IMR-90 (cell line): ENCODE results near the gene CDH3. TPM values are rescaled to one million over a fixed set of nuclear protein-coding genes. Genes with fewer than 3 reads are reported as not detected.

Experiments
- ATAC-seq: fragments of 200-7000 bp; cut with Tn5 transposase; 2 replicates; pipeline ENCODE4 v1.9.1; 2020; ENCODE audit warnings: low read depth, mild to moderate bottlenecking, moderate library complexity
- BruUV-seq: library from RNA; stranded (reverse); fragments of 400-500 nt; replicated peaks from 2 replicates; lab custom pipeline; 2021; lab: Mats Ljungman, UMichigan
- CTCF ChIA-PET: fragments of 300-600 bp; formaldehyde crosslinking; extraction: SDS; loops from one replicate; lab custom pipeline; 2021; ENCODE audit warnings: antibody characterized with exemption; lab: Yijun Ruan, JAX
- POLR2A ChIA-PET: fragments of 300-600 bp; sonication (Branson Sonifier 250); formaldehyde crosslinking; loops from one replicate; lab custom pipeline; 2022; ENCODE audit warnings: antibody characterized with exemption; ENCODE audit not compliant: unreplicated experiment; lab: Charles Lee
- DNase-seq: peaks from one replicate; pipeline ENCODE4 v3.0.0; 2013
- H2AFZ ChIP-seq: replicated peaks from 2 replicates; pipeline ENCODE3; 2013; ENCODE audit warnings: low read length, mild to moderate bottlenecking; ENCODE audit not compliant: poor library complexity
- H2AK5ac ChIP-seq: 2 replicates; pipeline ENCODE4 v1.6.1; 2013; ENCODE audit warnings: low read depth, low read length, inconsistent platforms
- H2AK9ac ChIP-seq: replicated peaks from 2 replicates; pipeline ENCODE3; 2013; ENCODE audit warnings: mild to moderate bottlenecking, low read depth, low read length, moderate library complexity; ENCODE audit not compliant: poor library complexity
- H2BK120ac ChIP-seq: 2 replicates; pipeline ENCODE4 v1.6.1; 2013; ENCODE audit warnings: low read depth, low read length, inconsistent platforms
- H2BK15ac ChIP-seq: 3 replicates; pipeline ENCODE4 v1.6.1; 2013; ENCODE audit warnings: low read depth, low read length, inconsistent platforms
- H2BK20ac ChIP-seq: 2 replicates; pipeline ENCODE4 v1.6.1; 2013; ENCODE audit warnings: low read depth, mild to moderate bottlenecking, inconsistent platforms, low read length, moderate library complexity
- H2BK5ac ChIP-seq: 2 replicates; pipeline ENCODE4 v1.6.1; 2013; ENCODE audit warnings: mild to moderate bottlenecking, low read depth, low read length, inconsistent platforms; ENCODE audit not compliant: poor library complexity, severe bottlenecking
- H3K14ac ChIP-seq: replicated peaks from 2 replicates; pipeline ENCODE4 v1.6.1; 2013; ENCODE audit warnings: low read depth, low read length, inconsistent platforms
- H3K18ac ChIP-seq: 2 replicates; pipeline ENCODE4 v1.6.1; 2013; ENCODE audit warnings: low read depth, low read length, control low read depth
- H3K23ac ChIP-seq: 2 replicates; pipeline ENCODE4 v1.6.1; 2013; ENCODE audit warnings: low read depth, low read length, inconsistent platforms
- H3K27ac ChIP-seq: 2 replicates; pipeline ENCODE4 v1.5.1; 2013; ENCODE audit warnings: mild to moderate bottlenecking, control low read depth, low read length; ENCODE audit not compliant: insufficient read depth
- H3K27me3 ChIP-seq: 2 replicates; pipeline ENCODE4 v1.6.1; 2013; ENCODE audit warnings: low read length; ENCODE audit not compliant: control insufficient read depth, insufficient read depth
- H3K36me3 ChIP-seq: 2 replicates; pipeline ENCODE4 v1.6.1; 2013; ENCODE audit warnings: low read length, mixed read lengths; ENCODE audit not compliant: control insufficient read depth, insufficient read depth
- H3K4ac ChIP-seq: 2 replicates; pipeline ENCODE4 v1.6.1; 2013; ENCODE audit warnings: low read depth, low read length, inconsistent platforms
- H3K4me1 ChIP-seq: 2 replicates; pipeline ENCODE4 v1.6.1; 2013; ENCODE audit warnings: low read length, mixed read lengths; ENCODE audit not compliant: control insufficient read depth, insufficient read depth
- H3K4me2 ChIP-seq: 2 replicates; pipeline ENCODE4 v1.6.1; 2013; ENCODE audit warnings: low read depth, mild to moderate bottlenecking, control low read depth, low read length, moderate library complexity
- H3K4me3 ChIP-seq: 2 replicates; pipeline ENCODE4 v1.5.1; 2013; ENCODE audit warnings: low read depth, mild to moderate bottlenecking, control low read depth, low read length, moderate library complexity; ENCODE audit not compliant: insufficient read depth
- H3K56ac ChIP-seq: 2 replicates; pipeline ENCODE4 v1.6.1; 2013; ENCODE audit warnings: low read length, inconsistent platforms; ENCODE audit not compliant: insufficient read depth; ENCODE audit errors: extremely low read depth
- H3K79me1 ChIP-seq, 2 experiments: 2 replicates each; pipeline ENCODE4 v1.6.1; 2013; ENCODE audit warnings: low read length in 2 of 2, inconsistent platforms in 1 of 2, low read depth in 1 of 2
- H3K9ac ChIP-seq: 2 replicates; pipeline ENCODE4 v1.6.1; 2013; ENCODE audit warnings: low read depth, low read length, control low read depth
- H3K9me1 ChIP-seq: 2 replicates; pipeline ENCODE4 v1.6.1; 2013; ENCODE audit warnings: low read length, inconsistent platforms; ENCODE audit not compliant: insufficient read depth
- H3K9me3 ChIP-seq: 2 replicates; pipeline ENCODE4 v1.6.1; 2013; ENCODE audit warnings: low read length; ENCODE audit not compliant: control insufficient read depth, insufficient read depth
- H4K20me1 ChIP-seq: 2 replicates; pipeline ENCODE4 v1.6.1; 2013; ENCODE audit warnings: low read length, inconsistent platforms; ENCODE audit not compliant: insufficient read depth
- H4K5ac ChIP-seq: 2 replicates; pipeline ENCODE4 v1.6.1; 2013; ENCODE audit warnings: mild to moderate bottlenecking, low read depth, low read length, control low read depth
- H4K8ac ChIP-seq, 2 experiments: 2 replicates each; pipeline ENCODE4 v1.6.1; 2013; ENCODE audit warnings: low read depth in 2 of 2, low read length in 2 of 2, control low read depth in 1 of 2, inconsistent platforms in 1 of 2
- H4K91ac ChIP-seq: 2 replicates; pipeline ENCODE4 v1.6.1; 2013; ENCODE audit warnings: low read depth, low read length, inconsistent platforms; ENCODE audit not compliant: insufficient read depth
- BHLHE40 ChIP-seq: fragments of 150-350 bp; IDR thresholded peaks from 2 replicates; pipeline ENCODE4 v1.6.1; 2016; ENCODE audit warnings: mild to moderate bottlenecking, low read depth, low read length
- CEBPB ChIP-seq: IDR thresholded peaks from 2 replicates; pipeline ENCODE4 v1.6.1; 2012; ENCODE audit warnings: low read depth, low read length, improper control_type of control experiment
- CHD1 ChIP-seq: IDR thresholded peaks from 2 replicates; pipeline ENCODE4 v1.6.1; 2012; ENCODE audit warnings: low read depth, low read length, improper control_type of control experiment
- CTCF ChIP-seq: conservative IDR thresholded peaks from 2 replicates; pipeline ENCODE4 v1.5.1; 2012; ENCODE audit warnings: mild to moderate bottlenecking, low read depth, low read length, improper control_type of control experiment
- ELK1 ChIP-seq: fragments of 150-350 bp; IDR thresholded peaks from 2 replicates; pipeline ENCODE4 v1.6.1; 2016; ENCODE audit warnings: low read depth, mild to moderate bottlenecking, low read length, moderate library complexity, borderline replicate concordance
- FOS ChIP-seq: fragments of 150-350 bp; IDR thresholded peaks from 2 replicates; pipeline ENCODE4 v1.6.1; 2016; ENCODE audit warnings: low read depth, low read length
- MAFK ChIP-seq: IDR thresholded peaks from 2 replicates; pipeline ENCODE4 v1.6.1; 2012; ENCODE audit warnings: low read depth, low read length, improper control_type of control experiment
- MAZ ChIP-seq: IDR thresholded peaks from 2 replicates; pipeline ENCODE4 v1.6.1; 2012; ENCODE audit warnings: low read depth, mild to moderate bottlenecking, low read length, improper control_type of control experiment, moderate library complexity, borderline replicate concordance
- MXI1 ChIP-seq: IDR thresholded peaks from 2 replicates; pipeline ENCODE4 v1.6.1; 2012; ENCODE audit warnings: low read depth, mild to moderate bottlenecking, low read length, moderate library complexity, borderline replicate concordance
- NFE2L2 ChIP-seq: fragments of 150-350 bp; IDR thresholded peaks from 2 replicates; pipeline ENCODE4 v1.6.1; 2016; ENCODE audit warnings: low read depth, mild to moderate bottlenecking, low read length
- POLR2A ChIP-seq: IDR thresholded peaks from 2 replicates; pipeline ENCODE4 v1.6.1; 2012; ENCODE audit warnings: mild to moderate bottlenecking, low read depth, low read length
- RAD21 ChIP-seq: IDR thresholded peaks from 2 replicates; pipeline ENCODE4 v1.6.1; 2012; ENCODE audit warnings: low read length, improper control_type of control experiment
- RCOR1 ChIP-seq: IDR thresholded peaks from 2 replicates; pipeline ENCODE4 v1.6.1; 2012; ENCODE audit warnings: mild to moderate bottlenecking, low read length, improper control_type of control experiment; ENCODE audit not compliant: insufficient replicate concordance
- RFX5 ChIP-seq: IDR thresholded peaks from 2 replicates; pipeline ENCODE4 v1.8.0; 2012; ENCODE audit warnings: low read depth, mild to moderate bottlenecking, low read length, moderate library complexity
- SMC3 ChIP-seq: fragments of 150-350 bp; IDR thresholded peaks from 2 replicates; pipeline ENCODE4 v1.6.1; 2016; ENCODE audit warnings: low read depth, mild to moderate bottlenecking, antibody characterized with exemption, low read length, moderate library complexity
- WGBS, 2 experiments: methylation state at CpG; one replicate each; pipeline versions ENCODE4 v1.1.5 to v1.1.7; 2013; ENCODE audit warnings: missing lambda C conversion rate in 2 of 2; ENCODE audit not compliant: insufficient read length in 1 of 2; ENCODE audit errors: extremely low coverage in 2 of 2; 5-methylcytosine and 5-hydroxymethylcytosine counted together
- dilution Hi-C: fragments of 300-500 bp; cut with HindIII; formaldehyde crosslinking; loops from one replicate; pipeline ENCODE4 v1.14.3; 2018; ENCODE audit warnings: low sequenced_read_pairs; ENCODE audit not compliant: unreplicated experiment
- in situ Hi-C: fragments of 300-500 bp; cut with MboI; formaldehyde crosslinking; loops from 3 replicates; pipeline ENCODE4 v1.14.3; 2019; ENCODE audit warnings: low sequenced_read_pairs, inconsistent platforms, mixed read lengths
- intact Hi-C: fragments of 100-400 bp; cut with micrococcal nuclease; formaldehyde crosslinking; loops from 2 replicates; pipeline ENCODE4 v1.10.0; 2022
- polyA plus RNA-seq, 3 experiments: library from polyadenylated mRNA; depleted of rRNA; stranded (reverse); fragments of >200 nt; gene quantifications; 2 replicates each; pipeline ENCODE4 v1.2.3, GENCODE V29; 2012; ENCODE audit warnings: low replicate concordance in 1 of 3
- total RNA-seq: library from RNA; depleted of rRNA; stranded (reverse); fragments of >200 nt; gene quantifications from 2 replicates; pipeline ENCODE4 v1.2.3, GENCODE V29; 2012
- TF ChIP-seq, protein P1 (sequence below): fragments of 150-350 bp; IDR thresholded peaks from 2 replicates; pipeline ENCODE4 v1.6.1; 2017; ENCODE audit warnings: mild to moderate bottlenecking, antibody characterized with exemption, low read length, low read depth

Gene CDH3
- total and polyA plus RNA-seq, 2 of the 4 experiments (the other 2 are of a cell fraction), result not detected

DNA sequence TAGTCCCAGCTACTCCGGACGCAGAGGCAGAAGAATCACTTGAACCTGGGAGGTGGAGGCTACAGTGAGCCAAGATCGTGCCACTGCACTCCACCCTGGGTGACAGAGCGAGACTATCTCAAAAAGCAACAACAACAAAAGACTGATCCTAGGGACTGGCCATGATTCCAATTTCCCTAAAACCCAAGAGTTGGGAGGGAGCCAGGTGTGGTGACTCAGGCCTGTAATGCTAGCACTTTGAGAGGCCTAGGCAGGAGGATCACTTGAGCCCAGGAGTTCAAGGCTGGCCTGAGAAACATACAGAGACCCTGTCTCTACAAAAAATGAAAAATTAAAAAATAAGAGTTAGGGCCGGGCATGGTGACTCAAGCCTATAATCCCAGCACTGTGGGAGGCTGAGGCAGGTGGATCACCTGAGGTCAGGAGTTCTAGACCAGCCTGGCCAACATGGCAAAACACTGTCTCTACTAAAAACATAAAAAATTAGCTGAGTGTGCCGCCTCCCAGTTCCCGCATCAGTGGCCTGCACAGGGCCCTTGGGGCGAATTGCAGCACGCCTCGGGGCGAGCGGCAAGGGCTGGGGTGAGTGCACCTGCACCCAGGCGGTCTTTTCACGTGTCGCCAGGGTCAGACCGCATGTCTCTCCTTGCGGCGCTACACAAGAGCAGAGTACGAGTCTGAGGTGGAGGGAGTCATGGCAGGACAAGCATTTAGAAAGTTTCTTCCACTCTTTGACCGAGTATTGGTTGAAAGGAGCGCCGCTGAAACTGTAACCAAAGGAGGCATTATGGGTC, 40.8 kb downstream of the CDH3 start:
- Histone ChIP-seq H3K79me1 (no peaks in the 10 kb centered on the region), H3K18ac (no peak overlapping the region), H2AFZ (no peak overlapping the region), H4K20me1 (no peaks in the 10 kb centered on the region), H4K91ac (no peak overlapping the region), H2AK5ac (no peak overlapping the region), H3K14ac (no peak overlapping the region), H2AK9ac (no peak overlapping the region), H4K8ac (no peak overlapping the region), H3K56ac (no peak overlapping the region), H3K23ac (no peak overlapping the region), H3K27me3 (no peaks in the 10 kb centered on the region), H3K36me3 (no peaks in the 10 kb centered on the region), H3K4ac (no peak overlapping the region), H3K4me2 (no peak overlapping the region), H3K4me3 (no peak overlapping the region), H3K4me1 (no peaks in the 10 kb centered on the region), H3K9ac (no peak overlapping the region), H2BK15ac (no peak overlapping the region), H2BK5ac (no peak overlapping the region), H3K27ac (no peak overlapping the region), H2BK20ac (no peak overlapping the region), H2BK120ac (no peak overlapping the region), H3K9me3 (no peaks in the 10 kb centered on the region; the same call in 1 of the 2 replicates), H3K9me1 (no peaks in the 10 kb centered on the region), H4K5ac (no peak overlapping the region)
- dilution Hi-C loops (no loop called here), in situ Hi-C loops (no loop called here), intact Hi-C loops (no loop called here)
- TF ChIP-seq RAD21, result no peak
- TF ChIP-seq FOS, result no peak
- no peak for TF ChIP-seq NFE2L2
- no peak for TF ChIP-seq SMC3
- no peak for TF ChIP-seq BHLHE40
- TF ChIP-seq MXI1, result no peak
- no peak for TF ChIP-seq CHD1
- no peak for TF ChIP-seq RFX5
- TF ChIP-seq CTCF, result no peak
- no peak for TF ChIP-seq ELK1
- TF ChIP-seq MAZ, result no peak
- no peak for TF ChIP-seq POLR2A
- no peak for TF ChIP-seq RCOR1
- TF ChIP-seq, protein P1, sequence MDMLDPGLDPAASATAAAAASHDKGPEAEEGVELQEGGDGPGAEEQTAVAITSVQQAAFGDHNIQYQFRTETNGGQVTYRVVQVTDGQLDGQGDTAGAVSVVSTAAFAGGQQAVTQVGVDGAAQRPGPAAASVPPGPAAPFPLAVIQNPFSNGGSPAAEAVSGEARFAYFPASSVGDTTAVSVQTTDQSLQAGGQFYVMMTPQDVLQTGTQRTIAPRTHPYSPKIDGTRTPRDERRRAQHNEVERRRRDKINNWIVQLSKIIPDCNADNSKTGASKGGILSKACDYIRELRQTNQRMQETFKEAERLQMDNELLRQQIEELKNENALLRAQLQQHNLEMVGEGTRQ, result no peak
- TF ChIP-seq MAFK, result no peak
- no peak for TF ChIP-seq CEBPB
- ChIA-PET CTCF (no interaction called here), POLR2A (no interaction called here)
- ATAC-seq (no peak), DNase-seq (no peak)
- no TSS peak for BruUV-seq
- WGBS, 2 experiments, result 65% methylated on average over 8 of the region's 22 CpGs; no CpG with 5 or more reads in 1 of the 2 experiments
